SJCRH30 (cell line): ENCODE data around the gene CTBP1. TPM values are rescaled to one million over a fixed set of nuclear protein-coding genes. Genes with fewer than 3 reads are reported as not detected.

ENCODE experiments used
- DNase-seq, 2 experiments: peaks; one replicate each; pipeline ENCODE4 v3.0.0-alpha.2; 2015 to 2020
- H3K27ac ChIP-seq: fragments of 250-450 bp; sonication (Bioruptor Pico); 2 replicates; pipeline ENCODE4 v1.5.1; 2020; ENCODE audit warnings: mild to moderate bottlenecking, moderate library complexity
- H3K27me3 ChIP-seq: fragments of 250-450 bp; sonication (Bioruptor Pico); 2 replicates; pipeline ENCODE4 v1.5.1; 2020; ENCODE audit warnings: mild to moderate bottlenecking, moderate library complexity
- H3K36me3 ChIP-seq: fragments of 250-450 bp; sonication (Bioruptor Pico); 2 replicates; pipeline ENCODE4 v1.5.1; 2020; ENCODE audit warnings: mild to moderate bottlenecking, moderate library complexity
- H3K4me1 ChIP-seq: fragments of 250-450 bp; sonication (Bioruptor Pico); 2 replicates; pipeline ENCODE4 v1.5.1; 2020; ENCODE audit warnings: mild to moderate bottlenecking, moderate library complexity
- H3K4me3 ChIP-seq: fragments of 250-450 bp; sonication (Bioruptor Pico); 2 replicates; pipeline ENCODE4 v1.5.1; 2020; ENCODE audit warnings: mild to moderate bottlenecking, moderate library complexity
- H3K9me3 ChIP-seq: fragments of 250-450 bp; sonication (Bioruptor Pico); replicated peaks from 2 replicates; pipeline ENCODE4 v1.5.1; 2020; ENCODE audit warnings: mild to moderate bottlenecking, moderate library complexity
- total RNA-seq: library from RNA; depleted of rRNA; stranded (reverse); fragments of >200 nt; shearing (Covaris generic); gene quantifications from 2 replicates; pipeline ENCODE4 v1.2.3, GENCODE V29; 2014

Gene CTBP1
- total RNA-seq, 1 experiment from 2014 or later, result 141 TPM

DNA sequence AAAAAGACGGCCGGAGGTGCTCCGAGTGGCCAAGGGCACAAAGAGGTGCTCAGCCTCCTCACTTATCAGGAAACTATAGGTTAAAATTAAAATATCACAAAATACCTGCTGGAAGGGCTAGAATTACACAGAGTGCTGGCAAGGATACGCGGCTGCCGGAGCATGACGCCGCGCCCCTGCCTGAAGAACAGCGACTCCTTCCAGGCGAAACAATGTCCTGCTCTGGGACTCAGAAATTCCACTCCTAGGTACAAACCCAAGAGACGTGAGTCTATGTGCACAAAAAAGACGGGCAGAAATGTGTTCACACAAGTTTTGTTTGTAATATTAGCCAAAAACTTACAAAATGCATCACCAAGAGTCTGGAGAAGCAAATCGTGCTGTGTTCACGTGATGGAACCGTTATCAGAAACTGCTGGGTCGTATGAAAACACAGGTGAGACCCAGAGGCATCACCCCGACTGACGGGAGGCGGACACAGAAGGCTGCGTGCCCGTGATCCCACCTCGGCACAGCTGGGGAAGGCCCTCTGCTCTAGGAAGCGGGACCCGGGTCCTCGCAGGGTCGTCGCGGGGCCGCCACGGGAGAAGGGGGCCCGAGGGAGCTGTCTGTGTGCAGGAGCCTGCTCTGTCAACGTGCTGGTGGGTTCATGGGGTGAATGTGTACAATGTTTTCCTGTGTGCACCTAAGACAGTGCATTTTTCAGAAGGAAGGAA is 27.6 kb downstream of the CTBP1 start:
- Histone ChIP-seq H3K4me1 (no peaks in the 10 kb centered on the region), H3K27me3 (no peaks in the 10 kb centered on the region), H3K27ac (no peak overlapping the region), H3K36me3 (peaks cover 52% of the 10 kb centered on the region), H3K9me3 (no peaks in the 10 kb centered on the region), H3K4me3 (no peak overlapping the region)
- no peak for DNase-seq

GRCh38 chr4:1220566-1220965 is 28.4 kb downstream of the CTBP1 start:
- Histone ChIP-seq H3K36me3 (peaks cover 52% of the 10 kb centered on the region), H3K27ac (no peak overlapping the region), H3K9me3 (no peaks in the 10 kb centered on the region), H3K27me3 (no peaks in the 10 kb centered on the region), H3K4me3 (no peak overlapping the region), H3K4me1 (no peaks in the 10 kb centered on the region)
- DNase-seq, result no peak

DNA sequence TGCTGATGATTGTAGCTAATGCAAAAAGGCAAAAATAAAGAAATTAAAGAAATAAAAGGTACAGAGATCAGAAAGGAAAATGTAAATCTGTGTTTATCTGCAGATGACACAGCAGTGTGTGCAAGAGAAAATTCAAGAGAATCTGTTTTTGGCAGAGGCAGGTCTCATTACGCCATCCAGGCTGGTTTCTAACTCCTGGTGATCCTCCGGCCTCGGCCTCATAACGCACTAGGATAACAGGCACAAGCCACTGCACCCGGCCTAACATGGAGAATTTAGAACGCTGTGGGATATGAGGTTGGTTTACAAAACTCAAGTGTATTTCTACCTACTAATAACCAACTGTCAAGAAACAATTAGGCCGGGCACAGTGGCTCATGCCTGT is 29.4 kb downstream of the CTBP1 start:
- Histone ChIP-seq H3K9me3 (no peaks in the 10 kb centered on the region), H3K4me3 (no peak overlapping the region), H3K4me1 (no peaks in the 10 kb centered on the region), H3K27me3 (no peaks in the 10 kb centered on the region), H3K36me3 (peaks cover 48% of the 10 kb centered on the region), H3K27ac (no peak overlapping the region)
- no peak for DNase-seq

GRCh38 chr4:1218634-1219565 is 30.0 kb downstream of the CTBP1 start:
- Histone ChIP-seq H3K4me3 (no peak overlapping the region), H3K9me3 (no peaks in the 10 kb centered on the region), H3K36me3 (peaks cover 42% of the 10 kb centered on the region), H3K27me3 (no peaks in the 10 kb centered on the region), H3K4me1 (no peaks in the 10 kb centered on the region), H3K27ac (no peak overlapping the region)
- no peak for DNase-seq

DNA sequence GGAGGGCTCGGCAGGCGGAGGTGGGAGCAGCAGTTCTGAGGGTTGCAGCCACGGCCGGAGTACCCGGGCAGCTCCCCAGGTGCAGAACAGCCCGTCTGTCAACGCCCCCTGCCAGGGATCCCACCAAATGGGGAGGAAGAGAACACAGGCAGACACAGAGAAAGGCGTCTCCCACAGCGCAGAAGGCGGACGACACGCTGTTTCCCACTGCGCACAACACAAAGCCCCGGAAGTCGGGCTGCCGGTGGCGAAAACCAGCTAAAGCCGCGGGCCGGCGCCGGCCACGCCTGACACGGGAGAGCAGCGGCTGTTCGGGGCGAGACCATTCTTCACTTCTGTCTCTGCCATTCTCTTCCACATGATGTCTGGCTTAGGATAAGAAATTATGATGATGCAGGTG is 31.6 kb downstream of the CTBP1 start:
- no peaks in the 10 kb centered on the region for H3K9me3 ChIP-seq
- H3K4me3 ChIP-seq, result no peak overlapping the region
- no peak overlapping the region for H3K27ac ChIP-seq
- H3K36me3 ChIP-seq, result peaks cover 49% of the 10 kb centered on the region
- H3K27me3 ChIP-seq, result no peaks in the 10 kb centered on the region
- DNase-seq, result no peak
- no peaks in the 10 kb centered on the region for H3K4me1 ChIP-seq

GRCh38 chr4:1216869-1217294 is 32.0 kb downstream of the CTBP1 start:
- H3K4me1 ChIP-seq, result no peaks in the 10 kb centered on the region
- H3K4me3 ChIP-seq, result no peak overlapping the region
- H3K9me3 ChIP-seq, result no peaks in the 10 kb centered on the region
- H3K36me3 ChIP-seq, result peaks cover 49% of the 10 kb centered on the region
- DNase-seq, result no peak
- no peaks in the 10 kb centered on the region for H3K27me3 ChIP-seq
- H3K27ac ChIP-seq, result no peak overlapping the region

- Histone ChIP-seq H3K4me3 (no peak overlapping the region), H3K9me3 (no peaks in the 10 kb centered on the region), H3K4me1 (no peaks in the 10 kb centered on the region), H3K36me3 (peaks cover 44% of the 10 kb centered on the region), H3K27me3 (no peaks in the 10 kb centered on the region), H3K27ac (no peak overlapping the region)
- DNase-seq, result no peak
Measured at GRCh38 chr4:1216076-1216614, 32.8 kb downstream of the CTBP1 start.

DNA sequence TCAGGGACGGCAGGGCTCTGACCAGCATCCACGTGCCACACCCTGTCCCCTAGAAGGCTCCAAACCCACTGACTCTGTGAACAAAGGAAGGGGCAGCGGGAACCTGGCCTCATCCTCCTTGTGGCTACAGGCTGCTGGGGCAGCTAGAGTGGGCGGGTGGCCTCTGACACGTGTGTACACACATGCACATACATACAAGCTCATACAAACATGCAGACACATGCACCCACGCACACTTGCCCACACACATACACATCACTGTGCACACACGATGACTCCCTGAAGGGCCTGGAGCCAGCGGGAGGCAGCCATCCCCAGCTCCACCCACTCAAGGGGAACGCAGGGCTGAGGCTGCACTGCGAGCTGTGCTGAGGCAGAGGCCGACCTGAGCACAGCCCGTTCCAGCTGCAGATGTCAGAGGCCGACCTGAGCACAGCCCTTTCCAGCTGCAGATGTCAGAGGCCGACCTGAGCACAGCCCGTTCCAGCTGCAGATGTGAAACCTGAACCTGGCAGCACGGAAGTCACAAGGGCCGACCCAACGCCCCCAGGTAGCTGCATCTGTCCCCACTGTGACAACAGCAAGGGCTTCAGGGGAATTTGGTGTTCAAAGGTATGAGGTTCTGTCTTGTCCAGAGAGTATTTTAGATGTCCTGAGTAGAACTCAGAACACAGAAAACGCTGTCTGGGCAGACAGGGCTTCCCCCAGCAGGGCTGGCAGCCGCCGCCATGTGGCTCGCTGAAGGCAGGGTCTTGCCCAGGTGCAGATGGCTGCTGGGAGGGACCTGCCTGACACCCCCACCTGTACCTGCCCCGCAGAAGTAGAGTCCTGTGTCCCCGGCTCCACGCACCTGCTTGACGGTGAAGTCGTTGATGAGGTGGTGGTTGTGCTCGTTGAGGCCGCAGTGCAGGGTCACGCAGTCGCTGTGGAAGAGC is 33.5 kb downstream of the CTBP1 start:
- no peaks in the 10 kb centered on the region for H3K4me1 ChIP-seq
- H3K36me3 ChIP-seq, result peaks cover 42% of the 10 kb centered on the region
- H3K27ac ChIP-seq, result no peak overlapping the region
- H3K4me3 ChIP-seq, result no peak overlapping the region
- H3K27me3 ChIP-seq, result no peaks in the 10 kb centered on the region
- no peaks in the 10 kb centered on the region for H3K9me3 ChIP-seq
- no peak for DNase-seq

GRCh38 chr4:1214101-1215095 is 34.5 kb downstream of the CTBP1 start:
- DNase-seq, result no peak
- Histone ChIP-seq H3K36me3 (peaks cover 36% of the 10 kb centered on the region), H3K27me3 (no peaks in the 10 kb centered on the region), H3K27ac (no peak overlapping the region), H3K4me1 (peaks cover 6% of the 10 kb centered on the region; the same call in 1 of the 2 replicates), H3K4me3 (no peak overlapping the region), H3K9me3 (no peaks in the 10 kb centered on the region)

DNA sequence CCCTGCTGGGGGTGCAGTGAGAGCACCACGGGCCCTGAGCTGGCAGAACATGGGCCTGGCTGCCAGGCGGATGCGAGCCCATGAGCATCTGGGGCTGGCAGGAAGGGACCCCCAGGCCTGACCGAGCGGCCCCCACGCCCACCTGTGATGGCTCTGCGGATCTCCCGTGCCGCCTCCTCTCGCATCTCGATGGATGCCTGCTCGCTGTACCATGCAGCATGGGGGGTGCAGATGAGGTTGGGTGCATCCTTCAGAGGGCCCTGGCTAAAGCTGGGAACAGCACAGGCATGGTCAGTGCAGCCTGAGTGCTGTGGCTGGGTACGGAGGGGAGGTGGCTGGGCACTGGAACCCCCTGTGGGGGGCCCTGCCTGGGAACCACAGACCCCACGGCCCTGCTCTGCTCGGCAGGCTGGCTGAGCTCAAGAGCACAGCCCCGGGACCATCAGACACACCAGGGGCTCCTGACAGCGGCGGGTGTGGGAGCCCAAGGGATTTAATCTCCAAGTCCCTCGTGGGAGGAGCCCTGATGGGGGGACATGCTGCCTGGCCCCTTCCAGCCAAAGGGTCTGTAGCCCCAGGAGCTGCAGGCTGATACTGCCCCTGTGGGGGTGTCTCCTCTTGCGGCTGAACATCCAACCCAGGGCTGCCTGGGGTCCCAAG is 35.5 kb downstream of the CTBP1 start:
- no peaks in the 10 kb centered on the region for H3K9me3 ChIP-seq
- H3K27ac ChIP-seq, result no peak overlapping the region
- no peak overlapping the region for H3K4me3 ChIP-seq
- H3K4me1 ChIP-seq, result peaks cover 10% of the 10 kb centered on the region
- no peak for DNase-seq
- H3K36me3 ChIP-seq, result peaks cover 33% of the 10 kb centered on the region
- H3K27me3 ChIP-seq, result no peaks in the 10 kb centered on the region

DNA sequence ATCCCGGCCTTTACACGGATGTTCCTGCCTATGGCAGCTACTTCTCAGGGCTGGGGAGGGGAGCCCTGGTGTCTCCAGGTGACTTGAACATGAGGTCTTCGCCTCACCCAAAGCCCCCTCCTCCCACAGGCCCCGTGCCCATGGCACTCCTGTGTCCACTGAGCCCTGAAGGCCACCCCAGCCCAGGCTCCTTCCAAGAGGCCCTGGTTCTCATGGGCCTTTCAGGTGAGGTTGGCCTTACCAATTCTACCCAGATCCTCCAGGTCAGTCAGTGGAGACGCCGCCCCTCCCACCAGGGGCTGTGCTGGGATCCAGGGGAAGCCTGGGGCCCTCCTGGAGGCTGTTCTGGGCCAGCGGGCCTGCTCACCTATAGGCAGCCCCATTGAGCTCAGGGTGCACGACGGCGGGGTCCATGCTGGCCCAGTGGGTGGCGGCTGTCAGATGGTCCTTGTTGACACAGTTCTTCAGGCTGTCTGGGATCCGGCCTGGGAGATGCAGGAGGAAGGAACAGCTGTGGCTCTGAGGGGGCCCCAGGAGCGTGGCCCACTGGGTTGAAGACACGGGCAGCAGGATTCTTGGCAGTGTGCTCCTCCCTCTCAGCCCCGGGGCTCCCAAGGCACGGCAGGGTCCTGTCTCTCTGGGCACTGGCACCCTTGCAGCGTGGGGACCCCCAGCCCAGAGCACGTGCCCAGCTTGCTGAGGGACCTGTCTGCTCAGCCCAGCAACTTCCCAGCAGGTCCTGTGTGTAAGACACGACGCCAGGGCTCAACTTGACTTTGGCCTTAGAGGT is 36.2 kb downstream of the CTBP1 start:
- Histone ChIP-seq H3K4me1 (peaks cover 11% of the 10 kb centered on the region), H3K27me3 (no peaks in the 10 kb centered on the region), H3K9me3 (no peaks in the 10 kb centered on the region), H3K27ac (no peak overlapping the region), H3K36me3 (peaks cover 31% of the 10 kb centered on the region), H3K4me3 (no peak overlapping the region)
- no peak for DNase-seq

DNA sequence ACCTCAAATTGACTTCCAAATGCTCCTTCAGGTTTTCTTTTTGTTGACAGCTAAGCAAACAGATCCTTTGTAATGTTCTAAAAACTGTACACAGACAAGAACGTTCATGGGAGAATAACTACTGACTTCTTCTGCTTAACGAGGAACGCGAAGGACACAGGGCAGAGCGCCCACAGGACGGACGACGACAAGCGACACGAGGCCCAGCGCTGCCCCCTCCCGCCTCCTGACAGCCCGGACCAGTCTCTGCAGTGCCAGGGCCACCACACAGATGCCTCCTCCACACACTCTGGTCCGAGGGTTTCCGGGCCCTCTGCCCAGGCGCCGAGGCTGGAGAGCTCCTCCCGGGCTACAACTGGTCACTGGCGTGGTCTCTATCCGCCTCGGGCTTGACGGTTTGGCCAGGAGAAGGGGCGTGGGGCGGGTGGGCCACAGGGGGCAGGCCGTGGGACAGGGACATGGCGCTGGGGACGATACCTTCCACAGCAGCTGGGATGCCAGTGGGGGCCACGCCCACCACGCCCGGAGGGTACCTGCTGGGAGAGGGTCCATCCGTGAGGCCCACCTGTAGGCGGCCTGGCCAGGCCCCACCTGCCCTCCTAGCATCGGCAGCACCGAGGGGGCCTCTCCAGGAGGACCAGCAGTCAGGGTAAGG is 36.9 kb downstream of the CTBP1 start:
- H3K27ac ChIP-seq, result no peak overlapping the region
- peaks cover 28% of the 10 kb centered on the region; the same call in 1 of the 2 replicates for H3K36me3 ChIP-seq
- no peaks in the 10 kb centered on the region for H3K9me3 ChIP-seq
- H3K4me1 ChIP-seq, result peaks cover 15% of the 10 kb centered on the region
- no peaks in the 10 kb centered on the region for H3K27me3 ChIP-seq
- DNase-seq, result no peak
- H3K4me3 ChIP-seq, result no peak overlapping the region
